NCI-H2196 (cell line): ENCODE data around the gene PRB2.
"Not testable (repeated sequence)": the region's sequence is repeated elsewhere in the genome, so short reads cannot be mapped to it uniquely, and the experiment has no call there.

Experiments
- DNase-seq: peaks from one replicate; lab custom pipeline; 2025; ENCODE audit not compliant: unreplicated experiment; lab: John Stamatoyannopoulos, UW

Gene PRB2

GRCh38 chr12:11395467-11395866 lies at the start of gene PRB2:
TSS of gene PRB2 (minus strand) at chr12:11395567. CDS start at chr12:11395529, 38 bp downstream.
- not testable (repeated sequence) for DNase-seq

- no peak for DNase-seq
These were observed 42.6 kb upstream of the PRB2 start for GRCh38 chr12:11437966-11438365.

GRCh38 chr12:11433664-11434063 lies 38.3 kb upstream of the PRB2 start:
- no peak for DNase-seq

- no peak for DNase-seq
These were observed 36.1 kb upstream of the PRB2 start for GRCh38 chr12:11431486-11431885.

GRCh38 chr12:11427341-11427740 lies 32.0 kb upstream of the PRB2 start:
- no peak for DNase-seq

GRCh38 chr12:11412731-11413130 lies 17.4 kb upstream of the PRB2 start:
- DNase-seq: no peak

GRCh38 chr12:11408096-11408495 lies 12.7 kb upstream of the PRB2 start:
- DNase-seq: no peak

GRCh38 chr12:11397366-11397765 lies 2.0 kb upstream of the PRB2 start:
- no peak for DNase-seq

- not testable (repeated sequence) for DNase-seq
These were observed 3.9 kb downstream of the PRB2 start for GRCh38 chr12:11391456-11391855.

GRCh38 chr12:11377420-11377819 lies 17.9 kb downstream of the PRB2 start:
- not testable (repeated sequence) for DNase-seq

- DNase-seq: no peak
These were observed 34.2 kb downstream of the PRB2 start for GRCh38 chr12:11361151-11361550.

GRCh38 chr12:11360205-11360883 lies 35.0 kb downstream of the PRB2 start:
- DNase-seq: not testable (repeated sequence)

- not testable (repeated sequence) for DNase-seq
These were observed 43.6 kb downstream of the PRB2 start for GRCh38 chr12:11351736-11352135.

- no peak for DNase-seq
These were observed 46.9 kb downstream of the PRB2 start for GRCh38 chr12:11348439-11348838.

- no peak for DNase-seq
These were observed 47.6 kb downstream of the PRB2 start for GRCh38 chr12:11347810-11348209.

GRCh38 chr12:11344500-11344899 lies 50.9 kb downstream of the PRB2 start:
- DNase-seq: no peak
